H1 (cell line): ENCODE data around the gene FADD. TPM values are rescaled to one million over a fixed set of nuclear protein-coding genes. Genes with fewer than 3 reads are reported as not detected.

Experiments
- CTCF ChIA-PET: fragments of 300-600 bp; sonication (Branson Sonifier 250); formaldehyde crosslinking; loops from one replicate; lab custom pipeline; 2021; ENCODE audit not compliant: partially characterized antibody; lab: Charles Lee
- POLR2A ChIA-PET: fragments of 300-600 bp; sonication (Branson Sonifier 250); formaldehyde crosslinking; loops from one replicate; lab custom pipeline; 2021; ENCODE audit warnings: inconsistent platforms; ENCODE audit not compliant: partially characterized antibody; lab: Charles Lee
- DNase-seq, 2 experiments: peaks; one replicate each; pipeline versions ENCODE4 v3.0.0 to v3.0.0-alpha.2; 2010 to 2022; ENCODE audit warnings: low spot score in 2 of 2, low read depth in 1 of 2, mixed read lengths in 1 of 2
- FAIRE-seq: peaks from 2 replicates; lab custom pipeline; 2011; peaks lifted over from hg19 to GRCh38; lab: Jason Lieb, UNC
- H2AFZ ChIP-seq: 2 replicates; pipeline ENCODE4 v1.8.1; 2012; ENCODE audit warnings: low read length, inconsistent platforms
- H2AK5ac ChIP-seq: 2 replicates; pipeline ENCODE4 v1.6.1; 2013; ENCODE audit warnings: low read depth, low read length
- H2BK120ac ChIP-seq: replicated peaks from 2 replicates; pipeline ENCODE3; 2013; ENCODE audit warnings: low read depth, low read length, inconsistent platforms
- H2BK12ac ChIP-seq: 2 replicates; pipeline ENCODE4 v1.6.1; 2013; ENCODE audit warnings: low read depth, low read length
- H2BK15ac ChIP-seq: 2 replicates; pipeline ENCODE4 v1.6.1; 2013; ENCODE audit warnings: low read length
- H2BK20ac ChIP-seq: 2 replicates; pipeline ENCODE4 v1.6.1; 2013; ENCODE audit warnings: low read length
- H2BK5ac ChIP-seq: 2 replicates; pipeline ENCODE4 v1.6.1; 2013; ENCODE audit warnings: low read depth, low read length
- H3K14ac ChIP-seq: 2 replicates; pipeline ENCODE4 v1.6.1; 2013; ENCODE audit warnings: inconsistent platforms; ENCODE audit not compliant: insufficient read length
- H3K18ac ChIP-seq: 2 replicates; pipeline ENCODE4 v1.6.1; 2013; ENCODE audit warnings: low read length; ENCODE audit errors: extremely low read depth
- H3K23ac ChIP-seq: 2 replicates; pipeline ENCODE4 v1.6.1; 2013; ENCODE audit warnings: inconsistent platforms; ENCODE audit not compliant: insufficient read length
- H3K23me2 ChIP-seq: 2 replicates; pipeline ENCODE4 v1.6.1; 2013; ENCODE audit warnings: low read depth, low read length
- H3K27ac ChIP-seq: 2 replicates; pipeline ENCODE4 v1.6.1; 2011; ENCODE audit warnings: low read depth, low read length, inconsistent platforms
- H3K27me3 ChIP-seq, 4 experiments: replicated peaks in 1 of 4; 1 replicate in 1 of 4; 2 replicates in 3 of 4; pipeline versions ENCODE4 v1.6.1 to v1.8.1; 2011 to 2013; ENCODE audit warnings: low read length in 3 of 4, mild to moderate bottlenecking in 3 of 4, inconsistent platforms in 2 of 4, mixed read lengths in 2 of 4, moderate library complexity in 1 of 4; ENCODE audit not compliant: control insufficient read depth in 3 of 4, insufficient read depth in 3 of 4; ENCODE audit errors: extremely low read depth in 1 of 4
- H3K36me3 ChIP-seq, 4 experiments: 2 replicates each; pipeline versions ENCODE4 v1.6.1 to v1.8.1; 2011 to 2013; ENCODE audit warnings: mild to moderate bottlenecking in 4 of 4, low read length in 3 of 4, moderate library complexity in 2 of 4, control low read depth in 1 of 4, inconsistent platforms in 1 of 4; ENCODE audit not compliant: insufficient read depth in 4 of 4, control insufficient read depth in 2 of 4
- H3K4ac ChIP-seq: replicated peaks from 2 replicates; pipeline ENCODE3; 2013; ENCODE audit warnings: low read length, low read depth, mixed read lengths, inconsistent platforms; ENCODE audit not compliant: insufficient read length
- H3K4me1 ChIP-seq, 4 experiments: replicated peaks in 1 of 4; 1 replicate in 1 of 4; 2 replicates in 3 of 4; pipeline versions ENCODE4 v1.6.1 to v1.8.1; 2011 to 2013; ENCODE audit warnings: low read length in 3 of 4, inconsistent platforms in 2 of 4, mixed read lengths in 1 of 4; ENCODE audit not compliant: insufficient read depth in 4 of 4, control insufficient read depth in 3 of 4
- H3K4me2 ChIP-seq, 2 experiments: 2 replicates each; pipeline versions ENCODE4 v1.6.1 to v1.8.1; 2011 to 2013; ENCODE audit warnings: low read depth in 2 of 2, low read length in 2 of 2, control low read depth in 1 of 2, inconsistent platforms in 1 of 2, mild to moderate bottlenecking in 1 of 2; ENCODE audit not compliant: insufficient read depth in 1 of 2
- H3K4me3 ChIP-seq, 4 experiments: fragments of 200-600, 300-600 bp in 1 of 4; sonication (generic), shearing (Covaris generic), sonication (Bioruptor Twin) in 1 of 4; 2 replicates each; pipeline versions ENCODE4 v1.5.1 to v1.8.1; 2011 to 2016; ENCODE audit warnings: low read length in 4 of 4, low read depth in 3 of 4, control low read depth in 2 of 4, inconsistent platforms in 2 of 4, mild to moderate bottlenecking in 2 of 4, mixed read lengths in 1 of 4, moderate library complexity in 1 of 4; ENCODE audit not compliant: insufficient read depth in 2 of 4; ENCODE audit errors: extremely low read depth in 1 of 4
- H3K56ac ChIP-seq: replicated peaks from 2 replicates; pipeline ENCODE3; 2013; ENCODE audit warnings: low read depth, mild to moderate bottlenecking, mixed read lengths, low read length, inconsistent platforms; ENCODE audit not compliant: insufficient read length
- H3K79me1 ChIP-seq: 2 replicates; pipeline ENCODE4 v1.6.1; 2013; ENCODE audit warnings: low read depth, low read length, control low read depth
- H3K79me2 ChIP-seq, 2 experiments: 2 replicates each; pipeline versions ENCODE4 v1.6.1 to v1.8.1; 2012 to 2013; ENCODE audit warnings: low read length in 2 of 2, mild to moderate bottlenecking in 2 of 2, inconsistent platforms in 1 of 2; ENCODE audit not compliant: insufficient read depth in 2 of 2, control insufficient read depth in 1 of 2
- H3K9ac ChIP-seq, 4 experiments: replicated peaks in 1 of 4; 1 replicate in 1 of 4; 2 replicates in 3 of 4; pipeline versions ENCODE4 v1.6.1 to v1.8.1; 2011 to 2013; ENCODE audit warnings: low read depth in 3 of 4, low read length in 3 of 4, control low read depth in 2 of 4, mild to moderate bottlenecking in 2 of 4, moderate library complexity in 2 of 4, inconsistent platforms in 1 of 4; ENCODE audit errors: extremely low read depth in 1 of 4
- H3K9me3 ChIP-seq, 2 experiments: 2 replicates each; pipeline versions ENCODE4 v1.6.1 to v1.8.1; 2012 to 2013; ENCODE audit warnings: mild to moderate bottlenecking in 2 of 2, moderate library complexity in 2 of 2, control low read depth in 1 of 2, inconsistent platforms in 1 of 2, low read depth in 1 of 2, low read length in 1 of 2, mixed read lengths in 1 of 2; ENCODE audit not compliant: insufficient read depth in 2 of 2
- H4K20me1 ChIP-seq, 2 experiments: replicated peaks in 1 of 2; 2 replicates each; pipeline versions ENCODE3 to v1.8.1; 2011 to 2013; ENCODE audit warnings: inconsistent platforms in 2 of 2, low read length in 2 of 2, mild to moderate bottlenecking in 1 of 2; ENCODE audit not compliant: insufficient read depth in 2 of 2, control insufficient read depth in 1 of 2
- H4K5ac ChIP-seq: 2 replicates; pipeline ENCODE4 v1.6.1; 2013; ENCODE audit warnings: low read length, low read depth, mixed read lengths, inconsistent platforms; ENCODE audit not compliant: insufficient read length
- H4K8ac ChIP-seq: 2 replicates; pipeline ENCODE4 v1.8.0; 2013; ENCODE audit warnings: mild to moderate bottlenecking, moderate library complexity, low read length, inconsistent platforms; ENCODE audit not compliant: insufficient read depth; ENCODE audit errors: extremely low read depth
- H4K91ac ChIP-seq: replicated peaks from 2 replicates; pipeline ENCODE3; 2013; ENCODE audit warnings: low read length, mixed read lengths, inconsistent platforms; ENCODE audit not compliant: insufficient read length
- JUND ChIP-seq: IDR thresholded peaks from 2 replicates; pipeline ENCODE4 v1.6.1; 2011; ENCODE audit warnings: mild to moderate bottlenecking, improper control_type of control experiment, low read length
- SIN3A ChIP-seq, 2 experiments: IDR thresholded peaks in 1 of 2; conservative IDR thresholded peaks in 1 of 2; 2 replicates each; pipeline ENCODE4 v1.6.1; 2011 to 2012; ENCODE audit warnings: low read length in 2 of 2, improper control_type of control experiment in 1 of 2, low read depth in 1 of 2, mild to moderate bottlenecking in 1 of 2
- WGBS, 2 experiments: shearing (Covaris generic) in 1 of 2; methylation state at CpG; one replicate each; pipeline versions ENCODE4 v1.1.6 to v1.1.7; 2013 to 2015; ENCODE audit warnings: low lambda C conversion rate in 2 of 2, mixed read lengths in 2 of 2, inconsistent platforms in 1 of 2, low coverage in 1 of 2, missing lambda C conversion rate in 1 of 2; ENCODE audit not compliant: insufficient replicate concordance in 2 of 2, insufficient coverage in 1 of 2, insufficient read length in 1 of 2; ENCODE audit errors: extremely low coverage in 1 of 2, missing lambda C conversion rate in 1 of 2; 5-methylcytosine and 5-hydroxymethylcytosine counted together
- polyA plus RNA-seq, 7 experiments: library from polyadenylated mRNA; depleted of rRNA in 3 of 7; stranded (reverse) in 5 of 7; unstranded in 2 of 7; fragments of >200 nt in 5 of 7; fragments of 200-250 nt in 2 of 7; gene quantifications; 1 replicate in 5 of 7; 2 replicates in 1 of 7; 4 replicates in 1 of 7; pipeline versions ENCODE4 v1.2.1 to v1.2.3, GENCODE V29; 2011 to 2013; ENCODE audit warnings: missing spikeins in 2 of 7, mixed read lengths in 2 of 7
- total RNA-seq: library from RNA; stranded (reverse); fragmentation: NEBNext Ultra II Directional; extraction: Animal tissue kit (Norgen Biotek cat#: 25700); gene quantifications from 2 replicates; pipeline ENCODE4 v1.2.1, GENCODE V29; 2021

The FADD gene
- total and polyA plus RNA-seq, 2 of the 8 experiments (the other 6 are each of a cell fraction or from before 2014, with no cell fraction given), result 29.0 to 43.9 TPM

- no peak for FAIRE-seq
These were observed 36.0 kb upstream of the FADD start for GRCh38 chr11:70167120-70167519.

More at GRCh38 chr11:70167120-70167519, 36.0 kb upstream of the FADD start:
- no peak overlapping the region for H3K4me2 ChIP-seq
- no peaks in the 10 kb centered on the region for H4K20me1 ChIP-seq
- H3K9ac ChIP-seq, result no peak overlapping the region
- H2BK120ac ChIP-seq, result no peak overlapping the region
- no peak overlapping the region for H4K5ac ChIP-seq
- no peak overlapping the region for H3K14ac ChIP-seq
- H3K18ac ChIP-seq, result no peak overlapping the region
- no peaks in the 10 kb centered on the region for H3K36me3 ChIP-seq
- H3K23me2 ChIP-seq, result no peaks in the 10 kb centered on the region
- H3K4me1 ChIP-seq, result peaks cover 0 to 2% (median 0%) of the 10 kb centered on the region in 4 experiments; a peak in 2 of 7 replicates
- ChIA-PET POLR2A (no interaction called here), CTCF (interaction anchor here (0.5 to 10.5 kb wide), 11 partner anchors 10 to 239 kb away, joined by 3 to 78 read pairs (median 5); no protein-coding TSS in a partner anchor)
- no peak overlapping the region for H2AK5ac ChIP-seq
- no peaks in the 10 kb centered on the region for H3K9me3 ChIP-seq
- no peak overlapping the region for H3K4me3 ChIP-seq
- no peak overlapping the region for H3K27ac ChIP-seq
- H4K8ac ChIP-seq, result no peak overlapping the region; the same call in 1 of the 2 replicates
- no peak overlapping the region for H2BK20ac ChIP-seq
- no peaks in the 10 kb centered on the region for H3K79me1 ChIP-seq
- no peak overlapping the region for H2BK12ac ChIP-seq
- H3K56ac ChIP-seq, result no peak overlapping the region
- WGBS, 2 experiments, result 91% methylated on average over 9 of the region's 9 CpGs; no CpG with 5 or more reads in 1 of the 2 experiments
- H2BK5ac ChIP-seq, result no peak overlapping the region
- TF ChIP-seq JUND (no peak), SIN3A (conservative IDR thresholded peaks at IDR 0.05 in 1 of 2, IDR thresholded peaks at IDR 0.05 in 1 of 2; ENCODE audit: low read depth in 1 of 2, low read length in 2 of 2) (no peak)
- H3K79me2 ChIP-seq, result no peaks in the 10 kb centered on the region
- no peak overlapping the region for H3K4ac ChIP-seq
- H2BK15ac ChIP-seq, result peak overlapping the region; percentile 10; the same call in 1 of the 2 replicates
- H3K27me3 ChIP-seq, result no peaks in the 10 kb centered on the region; a peak in 1 of 7 replicates
- no peak for DNase-seq
- H2AFZ ChIP-seq, result no peak overlapping the region
- no peak overlapping the region for H4K91ac ChIP-seq
- no peak overlapping the region for H3K23ac ChIP-seq
